GM23338 (cell line): Measurements from ENCODE around the gene SFPQ. TPM values are rescaled to one million over a fixed set of nuclear protein-coding genes. Genes with fewer than 3 reads are reported as not detected.

Experiments
- CTCF ChIP-seq, 2 experiments: fragments of 200-600 bp in 1 of 2; sonication (generic) in 1 of 2; conservative IDR thresholded peaks; 2 replicates each; pipeline versions ENCODE4 v1.5.1 to v1.6.1; 2016 to 2017; ENCODE audit warnings: antibody characterized with exemption in 2 of 2, low read depth in 2 of 2, mild to moderate bottlenecking in 2 of 2, moderate library complexity in 1 of 2
- JUNB ChIP-seq: IDR thresholded peaks from one replicate; pipeline ENCODE4 v1.6.1; 2016; ENCODE audit warnings: antibody characterized with exemption; ENCODE audit not compliant: unreplicated experiment
- REST ChIP-seq: IDR thresholded peaks from one replicate; pipeline ENCODE4 v1.6.1; 2018; ENCODE audit warnings: antibody characterized with exemption; ENCODE audit not compliant: unreplicated experiment
- ZNF114 ChIP-seq: fragments of 250-450 bp; sonication (Bioruptor Pico); IDR thresholded peaks from 2 replicates; pipeline ENCODE4 v1.5.0; 2020; ENCODE audit warnings: mild to moderate bottlenecking, moderate library complexity
- ZNF462 ChIP-seq: fragments of 250-450 bp; sonication (Bioruptor Pico); IDR thresholded peaks from 2 replicates; pipeline ENCODE4 v1.5.0; 2020; ENCODE audit warnings: mild to moderate bottlenecking, moderate library complexity
- polyA plus RNA-seq: library from polyadenylated mRNA; unstranded; fragments of >200 nt; fragmentation: Nextera tagmentation; extraction: Ambion mirVana; gene quantifications from 2 replicates; pipeline ENCODE4 v1.2.1, GENCODE V29; 2016
- total RNA-seq: library from RNA; depleted of rRNA; stranded (reverse); fragments of >200 nt; shearing (Covaris generic); gene quantifications from 2 replicates; pipeline ENCODE4 v1.2.3, GENCODE V29; 2014

Gene SFPQ
- total and polyA plus RNA-seq, 2 experiments from 2014 or later: 258 to 352 TPM

GRCh38 chr1:35187816-35188342, 5.1 kb downstream of the SFPQ start (continued):
- TF ChIP-seq REST (no peak), ZNF462 (CRISPR knock-in tag) (no peak), JUNB (no peak), ZNF114 (CRISPR knock-in tag) (no peak), CTCF (conservative IDR thresholded peaks at IDR 0.05; ENCODE audit: low read depth in 2 of 2) (no peak)
